ENCODE results near the gene IL1B.

DNA sequence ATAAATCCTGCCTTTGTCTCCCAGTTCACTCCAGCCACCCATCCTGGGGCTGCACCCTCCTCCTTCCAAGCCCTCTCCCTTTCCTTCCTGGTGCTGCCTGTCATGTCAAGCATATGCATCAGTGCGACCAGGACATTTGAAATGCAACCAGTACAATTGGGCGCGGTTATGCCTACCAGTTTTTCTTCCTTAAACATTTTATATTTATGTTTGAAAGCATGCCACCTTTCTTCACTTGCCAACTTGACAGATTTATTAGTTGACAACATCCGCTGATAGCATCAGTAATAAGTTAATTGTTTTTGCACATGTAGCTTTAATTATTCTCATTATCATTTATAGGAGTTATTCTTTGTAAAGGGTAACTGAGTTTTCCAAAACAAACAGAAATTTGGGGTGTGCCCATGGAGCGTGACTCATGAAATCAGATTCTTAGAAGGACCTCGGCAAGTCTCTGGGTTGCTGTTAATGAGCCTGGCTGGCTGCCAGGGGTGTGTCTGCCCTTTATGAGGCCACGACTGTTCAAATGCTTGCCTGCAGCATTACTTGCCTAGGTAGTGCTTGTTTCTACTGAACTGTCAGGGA lies 32.8 kb upstream of the IL1B start:
- no peak for TF ChIP-seq POLR2AphosphoS5 (IDR thresholded peaks at IDR 0.05; ENCODE audit: low read depth, low read length)
- no peak for TF ChIP-seq SIN3A (IDR thresholded peaks at IDR 0.05; ENCODE audit: borderline replicate concordance, insufficient read depth, low read length)
- TF ChIP-seq TAF1 (IDR thresholded peaks at IDR 0.05; ENCODE audit: borderline replicate concordance, insufficient read depth, low read length) = no peak
- no peak for TF ChIP-seq REST (IDR thresholded peaks at IDR 0.05; ENCODE audit: insufficient read depth in 1 of 2, low read depth in 2 of 2, low read length in 2 of 2)
